PFSK-1 (cell line): Measurements from ENCODE around the gene RIT2.
A peak's percentile ranks its signal among the peaks of the same experiment; 100 is the strongest.

Experiments used
- FOXP2 ChIP-seq: optimal IDR thresholded peaks from 2 replicates; pipeline ENCODE3; 2011; ENCODE audit warnings: borderline replicate concordance, control low read depth, inconsistent platforms; ENCODE audit not compliant: insufficient read depth; ENCODE audit errors: extremely low read length, extremely low read depth
- POLR2AphosphoS5 ChIP-seq: IDR thresholded peaks from 2 replicates; pipeline ENCODE4 v1.6.1; 2012; ENCODE audit warnings: low read depth, mild to moderate bottlenecking, control low read depth, low read length, moderate library complexity
- REST ChIP-seq, 2 experiments: IDR thresholded peaks; 2 replicates each; pipeline versions ENCODE4 v1.6.1 to v1.8.0; 2011 to 2012; ENCODE audit warnings: low read depth in 2 of 2, low read length in 2 of 2, control low read depth in 1 of 2, inconsistent platforms in 1 of 2, mild to moderate bottlenecking in 1 of 2, moderate library complexity in 1 of 2; ENCODE audit not compliant: insufficient read depth in 1 of 2
- SIN3A ChIP-seq: IDR thresholded peaks from 2 replicates; pipeline ENCODE4 v1.6.1; 2012; ENCODE audit warnings: mild to moderate bottlenecking, low read length, moderate library complexity, borderline replicate concordance; ENCODE audit not compliant: insufficient read depth
- TAF1 ChIP-seq: IDR thresholded peaks from 2 replicates; pipeline ENCODE4 v1.6.1; 2012; ENCODE audit warnings: low read length, control low read depth, borderline replicate concordance; ENCODE audit not compliant: insufficient read depth

Gene RIT2

GRCh38 chr18:43134876-43135275 is 19.4 kb upstream of the RIT2 start:
- TF ChIP-seq FOXP2 = no peak
- TF ChIP-seq POLR2AphosphoS5 = no peak
- no peak for TF ChIP-seq REST (IDR thresholded peaks at IDR 0.05; ENCODE audit: insufficient read depth in 1 of 2, low read depth in 2 of 2, low read length in 2 of 2)
- no peak for TF ChIP-seq SIN3A
- TF ChIP-seq TAF1 = no peak

- TF ChIP-seq POLR2AphosphoS5 = no peak
- no peak for TF ChIP-seq TAF1
- no peak for TF ChIP-seq REST (IDR thresholded peaks at IDR 0.05; ENCODE audit: insufficient read depth in 1 of 2, low read depth in 2 of 2, low read length in 2 of 2)
- TF ChIP-seq FOXP2 = no peak
- no peak for TF ChIP-seq SIN3A
Measured at GRCh38 chr18:43130716-43131260, 15.3 kb upstream of the RIT2 start.

DNA sequence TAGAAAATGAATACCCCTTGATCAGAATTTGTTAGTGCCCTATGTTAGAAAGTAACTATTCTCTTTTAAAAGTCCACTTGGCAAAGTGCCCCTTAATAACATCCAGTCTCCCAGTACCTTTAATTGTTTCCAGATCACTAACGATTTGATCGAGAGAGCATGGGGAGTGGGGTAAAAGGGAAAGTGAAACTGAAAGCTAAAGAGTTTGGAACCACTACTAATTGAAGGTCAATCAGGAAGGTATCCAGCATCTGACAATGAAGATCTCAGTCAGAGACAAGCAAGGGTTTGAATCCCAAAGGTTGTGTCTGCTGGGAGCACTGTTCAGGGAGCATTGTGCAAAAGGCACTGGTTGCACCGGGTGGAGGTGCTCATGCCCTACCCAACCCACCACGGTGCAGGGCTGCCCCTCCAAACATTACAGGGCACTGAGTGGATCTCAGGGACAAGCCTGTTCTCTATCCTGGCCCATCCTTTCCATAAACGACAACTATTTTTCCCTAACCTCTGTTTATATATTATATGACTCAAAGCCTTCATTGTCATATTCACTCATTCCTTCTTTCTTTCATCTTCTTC is 14.6 kb upstream of the RIT2 start:
- TF ChIP-seq POLR2AphosphoS5 = no peak
- TF ChIP-seq SIN3A = no peak
- TF ChIP-seq TAF1 = no peak
- TF ChIP-seq FOXP2 = no peak
- no peak for TF ChIP-seq REST (IDR thresholded peaks at IDR 0.05; ENCODE audit: insufficient read depth in 1 of 2, low read depth in 2 of 2, low read length in 2 of 2)

GRCh38 chr18:43125471-43125870 is 10.0 kb upstream of the RIT2 start:
- TF ChIP-seq POLR2AphosphoS5 (no peak), REST (IDR thresholded peaks at IDR 0.05; ENCODE audit: insufficient read depth in 1 of 2, low read depth in 2 of 2, low read length in 2 of 2) (peak in 1 of 2 experiments; percentile 70; a peak in 1 of 4 replicates), SIN3A (no peak)

DNA sequence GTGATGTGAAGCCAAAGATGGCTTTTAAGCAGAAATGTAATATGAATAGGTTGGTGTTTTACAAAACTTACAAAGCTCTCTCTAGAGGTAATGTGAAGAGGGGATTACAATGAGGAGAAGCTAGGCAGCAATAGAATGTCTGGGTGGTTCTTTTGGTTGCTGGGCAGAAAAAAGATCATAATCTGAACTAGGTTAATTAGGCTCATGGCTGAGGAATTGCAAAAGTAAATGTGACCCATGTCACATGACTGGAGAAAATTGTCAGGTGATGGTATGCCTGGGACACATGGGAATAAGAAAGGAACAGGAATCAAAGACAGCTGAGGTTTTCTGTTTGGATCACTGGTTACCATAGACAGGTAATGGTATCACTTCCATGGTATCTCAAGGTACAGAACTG is 7.5 kb upstream of the RIT2 start:
- TF ChIP-seq REST (IDR thresholded peaks at IDR 0.05; ENCODE audit: insufficient read depth in 1 of 2, low read depth in 2 of 2, low read length in 2 of 2) (no peak), FOXP2 (no peak), TAF1 (no peak), SIN3A (no peak)
